CD8-positive, alpha-beta memory T cell (primary cell): ENCODE measurements around the gene NEK10. TPM values are rescaled to one million over a fixed set of nuclear protein-coding genes. Genes with fewer than 3 reads are reported as not detected.
"Not testable (repeated sequence)": the region's sequence is repeated elsewhere in the genome, so short reads cannot be mapped to it uniquely, and the experiment has no call there.

Source experiments
- CTCF ChIA-PET: fragments of 350-600 bp; sonication (Branson Sonifier 250); formaldehyde crosslinking; loops from one replicate; lab custom pipeline; 2021; ENCODE audit warnings: antibody characterized with exemption; lab: Charles Lee
- POLR2A ChIA-PET: fragments of 350-600 bp; sonication (Branson Sonifier 250); formaldehyde crosslinking; loops from one replicate; lab custom pipeline; 2021; ENCODE audit warnings: antibody characterized with exemption; lab: Charles Lee
- DNase-seq, 5 donors: peaks; one replicate each; pipeline versions ENCODE4 v3.0.0 to v3.0.0-alpha.2; 2020 to 2022; ENCODE audit warnings: mixed read lengths in 1 of 5
- H3K27ac ChIP-seq: one replicate; pipeline ENCODE4 v1.7.0; 2013; ENCODE audit warnings: low read depth, mild to moderate bottlenecking, low read length, moderate library complexity
- H3K27me3 ChIP-seq: 2 replicates; pipeline ENCODE4 v1.7.0; 2013; ENCODE audit warnings: low read length, mild to moderate bottlenecking; ENCODE audit not compliant: insufficient read depth, poor library complexity, severe bottlenecking
- H3K36me3 ChIP-seq: 2 replicates; pipeline ENCODE4 v1.7.0; 2013; ENCODE audit warnings: mild to moderate bottlenecking, low read length, moderate library complexity; ENCODE audit not compliant: insufficient read depth
- H3K4me1 ChIP-seq: 2 replicates; pipeline ENCODE4 v1.7.0; 2013; ENCODE audit warnings: mild to moderate bottlenecking, low read length, moderate library complexity; ENCODE audit not compliant: insufficient read depth
- H3K4me3 ChIP-seq: 2 replicates; pipeline ENCODE4 v1.7.0; 2013; ENCODE audit warnings: mild to moderate bottlenecking, low read length
- H3K9me3 ChIP-seq: 2 replicates; pipeline ENCODE4 v1.7.0; 2013; ENCODE audit warnings: mild to moderate bottlenecking, low read length
- H3K27ac Mint-ChIP-seq, 8 donors: one replicate each; pipeline ENCODE4 v1.8.0; 2020 to 2021; ENCODE audit warnings: mixed read lengths in 8 of 8, mild to moderate bottlenecking in 6 of 8, inconsistent platforms in 3 of 8, moderate library complexity in 3 of 8
- H3K27me3 Mint-ChIP-seq, 2 donors: one replicate each; pipeline ENCODE4 v1.8.0; 2020 to 2021; ENCODE audit warnings: mixed read lengths in 2 of 2, mild to moderate bottlenecking in 1 of 2, moderate library complexity in 1 of 2
- H3K36me3 Mint-ChIP-seq, 3 donors: one replicate each; pipeline ENCODE4 v1.8.0; 2020 to 2021; ENCODE audit warnings: mixed read lengths in 3 of 3, inconsistent platforms in 1 of 3, mild to moderate bottlenecking in 1 of 3
- H3K4me1 Mint-ChIP-seq, 3 donors: one replicate each; pipeline ENCODE4 v1.8.0; 2020 to 2021; ENCODE audit warnings: mixed read lengths in 3 of 3, inconsistent platforms in 1 of 3, mild to moderate bottlenecking in 1 of 3
- H3K4me3 Mint-ChIP-seq, 7 donors: one replicate each; pipeline ENCODE4 v1.8.0; 2020 to 2021; ENCODE audit warnings: mixed read lengths in 7 of 7, mild to moderate bottlenecking in 6 of 7, moderate library complexity in 4 of 7, inconsistent platforms in 2 of 7
- H3K9me3 Mint-ChIP-seq, 5 donors: one replicate each; pipeline ENCODE4 v1.8.0; 2020 to 2022; ENCODE audit warnings: mixed read lengths in 5 of 5, mild to moderate bottlenecking in 3 of 5, moderate library complexity in 2 of 5, inconsistent platforms in 1 of 5
- polyA plus RNA-seq: library from polyadenylated mRNA; unstranded; fragments of 300-500 nt; fragmentation: Illumina TruSeq; gene quantifications from one replicate; pipeline ENCODE4 v1.2.3, GENCODE V29; 2021
- total RNA-seq, 2 experiments: library from RNA; stranded (reverse); gene quantifications; one replicate each; pipeline ENCODE4 v1.2.3, GENCODE V29; 2021

NEK10 gene
- total and polyA plus RNA-seq, 3 experiments from 2014 or later: 0.07 to 0.42 (median 0.24) TPM

DNA sequence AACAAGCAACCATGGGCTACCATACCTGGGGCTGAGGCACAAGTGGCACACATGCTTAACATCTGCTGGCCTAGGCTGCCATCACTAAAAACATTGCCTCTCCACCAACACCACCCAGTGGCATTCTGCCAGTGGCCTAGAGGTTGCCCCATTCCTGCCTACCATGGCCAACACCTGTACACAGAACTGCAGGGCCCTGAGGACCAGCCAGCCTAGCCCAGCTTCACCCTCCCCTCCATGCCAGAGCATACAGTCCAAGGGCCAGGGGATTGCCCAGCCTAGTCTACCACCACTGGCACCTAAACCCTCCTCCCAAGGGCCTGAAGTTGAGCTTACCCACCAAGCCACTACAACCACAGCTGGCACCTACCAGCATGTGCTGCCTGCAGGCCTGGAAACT, 35.3 kb downstream of the NEK10 start:
- Histone ChIP-seq H3K27ac (no peak overlapping the region), H3K36me3 (no peaks in the 10 kb centered on the region), H3K9me3 (no peaks in the 10 kb centered on the region), H3K4me1 (no peaks in the 10 kb centered on the region), H3K4me3 (no peak overlapping the region), H3K27me3 (no peaks in the 10 kb centered on the region)
- Mint-ChIP-seq H3K27me3 (peaks cover 0 to 7% of the 10 kb centered on the region in 2 donors), H3K4me1 (no peaks in the 10 kb centered on the region), H3K27ac (no peak overlapping the region), H3K4me3 (no peak overlapping the region), H3K9me3 (peaks cover 0 to 7% (median 2%) of the 10 kb centered on the region in 5 donors), H3K36me3 (peaks cover 0 to 14% (median 3%) of the 10 kb centered on the region in 3 donors)
- DNase-seq: no peak
- ChIA-PET CTCF (no interaction called here), POLR2A (no interaction called here)

DNA sequence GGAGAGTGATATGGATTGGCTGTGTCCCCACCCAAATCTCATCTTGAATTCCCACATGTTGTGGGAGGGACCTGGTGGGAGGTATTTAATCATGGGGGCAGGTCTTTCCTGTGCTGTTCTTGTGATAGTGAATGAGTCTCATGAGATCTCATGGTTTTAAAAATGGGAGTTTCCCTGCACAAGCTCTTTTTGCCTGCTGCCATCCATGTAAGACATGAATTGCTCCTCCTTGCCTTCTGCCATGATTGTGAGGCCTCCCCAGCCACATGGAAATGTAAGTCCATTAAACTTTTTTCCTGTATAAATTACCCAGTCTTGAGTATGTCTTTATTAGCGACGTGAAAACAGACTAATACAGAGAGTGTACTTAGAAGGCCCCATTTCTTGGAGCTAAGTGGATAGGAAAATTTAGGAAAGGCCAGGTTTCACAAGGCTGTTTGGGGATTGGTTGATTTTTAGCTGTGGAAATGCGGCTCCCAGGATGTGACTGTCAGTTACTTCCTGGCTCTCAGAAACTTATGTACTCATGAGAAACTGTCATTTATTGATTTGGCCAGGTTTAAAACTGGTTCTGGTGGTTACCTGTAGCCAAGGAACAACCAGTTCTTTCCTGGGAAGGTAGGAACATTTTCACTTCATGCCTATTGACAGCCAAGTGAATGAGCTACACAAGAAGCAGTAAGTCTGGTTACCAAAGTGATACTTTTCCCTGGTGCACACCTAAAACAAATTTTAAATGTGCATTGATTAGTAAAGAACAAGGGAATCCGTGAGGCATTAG, 40.0 kb downstream of the NEK10 start:
- H3K9me3 ChIP-seq, DNase-seq, H3K36me3 ChIP-seq, H3K4me1 Mint-ChIP-seq, H3K4me3 ChIP-seq, H3K27me3 ChIP-seq, H3K27ac Mint-ChIP-seq, H3K9me3 Mint-ChIP-seq, H3K27me3 Mint-ChIP-seq, POLR2A ChIA-PET, CTCF ChIA-PET, H3K4me3 Mint-ChIP-seq, H3K4me1 ChIP-seq, H3K27ac ChIP-seq: not testable (repeated sequence)
- peaks cover 0 to 15% (median 6%) of the 10 kb centered on the region in 3 donors for H3K36me3 Mint-ChIP-seq

DNA sequence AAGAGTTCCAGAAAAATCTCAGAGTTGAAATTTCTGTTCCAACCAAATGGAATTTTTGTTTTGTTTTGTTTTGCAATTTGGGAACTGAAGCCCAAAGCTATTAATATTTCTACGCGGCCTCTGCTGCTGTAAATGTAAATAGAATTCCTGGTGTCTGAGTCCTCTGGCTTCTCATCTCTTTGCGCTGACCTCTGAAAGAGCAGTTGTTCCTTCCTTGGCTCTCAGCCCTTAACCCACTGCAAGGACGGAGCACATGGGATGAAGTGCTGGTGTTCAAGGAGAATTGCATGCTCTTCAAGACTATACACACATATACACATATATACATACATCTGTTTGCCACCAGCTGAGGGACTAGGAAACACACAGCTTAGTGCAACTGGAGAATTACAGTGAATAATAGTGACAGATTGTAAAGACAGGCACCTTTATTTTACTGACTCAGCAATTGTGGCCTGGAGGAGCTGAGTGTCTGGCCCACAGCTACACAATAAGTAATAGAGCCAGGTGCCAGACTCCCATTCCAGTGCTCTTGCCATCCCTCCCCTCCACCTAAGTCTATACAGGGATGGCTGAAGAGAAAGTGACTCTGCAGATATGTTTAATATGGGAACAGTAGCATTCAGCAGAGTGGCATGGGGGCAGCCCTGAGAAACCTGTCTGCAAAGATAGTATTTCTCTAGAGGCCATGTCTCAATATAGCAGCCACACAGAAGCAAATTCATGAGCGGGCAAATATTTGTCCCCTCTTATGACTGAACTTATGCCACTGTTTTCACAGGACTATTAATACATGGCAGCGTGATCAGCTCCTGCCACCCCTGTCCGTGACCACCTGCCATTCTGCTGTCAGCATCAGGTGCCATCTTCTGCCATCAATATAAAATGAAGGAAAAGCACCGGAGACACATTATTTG, 42.3 kb downstream of the NEK10 start:
- H3K9me3 ChIP-seq: no peaks in the 10 kb centered on the region
- H3K27ac Mint-ChIP-seq: no peak overlapping the region
- DNase-seq: no peak
- H3K4me3 ChIP-seq: no peak overlapping the region
- no peaks in the 10 kb centered on the region for H3K36me3 ChIP-seq
- H3K4me3 Mint-ChIP-seq: no peak overlapping the region
- peaks cover 0 to 15% (median 6%) of the 10 kb centered on the region in 3 donors for H3K36me3 Mint-ChIP-seq
- ChIA-PET CTCF (no interaction called here), POLR2A (no interaction called here)
- no peaks in the 10 kb centered on the region for H3K27me3 Mint-ChIP-seq
- no peak overlapping the region for H3K27ac ChIP-seq
- no peaks in the 10 kb centered on the region for H3K4me1 ChIP-seq
- no peaks in the 10 kb centered on the region for H3K4me1 Mint-ChIP-seq
- H3K27me3 ChIP-seq: no peaks in the 10 kb centered on the region
- H3K9me3 Mint-ChIP-seq: peaks cover 0 to 6% (median 2%) of the 10 kb centered on the region in 5 donors

DNA sequence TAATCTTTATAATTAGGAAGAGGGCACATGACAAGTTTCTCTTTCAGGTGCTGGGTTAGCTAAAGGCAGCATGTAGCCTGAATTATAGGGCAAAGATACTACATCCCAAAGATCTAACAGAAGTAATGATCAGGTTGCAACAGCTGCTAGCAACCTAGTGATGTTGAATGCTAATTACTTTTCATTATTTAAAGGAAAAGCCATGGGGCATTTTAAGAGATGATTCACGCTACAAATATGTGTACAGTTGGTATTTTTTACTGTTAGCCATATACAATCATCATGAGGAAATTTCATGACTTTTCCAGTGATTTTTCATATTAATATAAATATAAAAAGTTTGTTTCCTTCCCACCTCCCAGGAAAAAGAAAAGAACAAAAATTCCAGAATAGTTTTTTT, 43.0 kb downstream of the NEK10 start:
- Histone ChIP-seq H3K9me3 (no peaks in the 10 kb centered on the region), H3K27me3 (no peaks in the 10 kb centered on the region), H3K4me1 (no peaks in the 10 kb centered on the region), H3K27ac (no peak overlapping the region), H3K36me3 (no peaks in the 10 kb centered on the region), H3K4me3 (no peak overlapping the region)
- POLR2A ChIA-PET: no interaction called here
- Mint-ChIP-seq H3K4me3 (no peak overlapping the region), H3K36me3 (peaks cover 0 to 15% (median 6%) of the 10 kb centered on the region in 3 donors), H3K27ac (no peak overlapping the region), H3K9me3 (peaks cover 0 to 6% (median 2%) of the 10 kb centered on the region in 5 donors), H3K4me1 (no peaks in the 10 kb centered on the region), H3K27me3 (no peaks in the 10 kb centered on the region)
- CTCF ChIA-PET: interaction anchor here (1.5 kb wide), 1 partner anchor 355 kb away, joined by 5 read pairs; no protein-coding TSS in a partner anchor
- DNase-seq: no peak

DNA sequence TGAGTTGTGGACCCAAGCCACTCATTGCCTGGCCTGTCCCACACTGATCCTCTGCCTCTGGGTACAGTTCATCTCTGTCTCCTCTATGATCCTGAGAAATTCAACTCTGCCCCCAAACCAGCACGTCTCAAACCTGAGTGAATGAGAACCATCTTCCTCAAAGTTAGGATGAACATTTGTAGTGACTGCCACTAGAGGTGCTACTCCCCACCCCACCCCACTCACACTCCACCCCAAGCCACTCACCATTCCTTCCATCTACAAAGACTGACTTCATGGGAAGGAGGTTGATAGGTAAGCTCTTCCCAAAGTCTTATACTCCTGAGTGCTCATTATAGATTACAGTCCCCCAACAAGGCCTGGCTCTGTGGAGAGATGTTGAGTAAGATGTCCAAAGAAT, 43.8 kb downstream of the NEK10 start:
- Histone ChIP-seq H3K9me3 (no peaks in the 10 kb centered on the region), H3K4me1 (no peaks in the 10 kb centered on the region), H3K27ac (no peak overlapping the region), H3K36me3 (no peaks in the 10 kb centered on the region), H3K27me3 (no peaks in the 10 kb centered on the region), H3K4me3 (no peak overlapping the region)
- Mint-ChIP-seq H3K4me1 (no peaks in the 10 kb centered on the region), H3K36me3 (peaks cover 0 to 14% (median 6%) of the 10 kb centered on the region in 3 donors), H3K9me3 (peaks cover 0 to 6% (median 2%) of the 10 kb centered on the region in 5 donors), H3K27me3 (no peaks in the 10 kb centered on the region), H3K27ac (peak overlapping the region in 1 of 8 donors; percentile 34), H3K4me3 (no peak overlapping the region)
- CTCF ChIA-PET: interaction anchor here (1.5 kb wide), 1 partner anchor 356 kb away, joined by 5 read pairs; no protein-coding TSS in a partner anchor
- POLR2A ChIA-PET: no interaction called here
- no peak for DNase-seq

DNA sequence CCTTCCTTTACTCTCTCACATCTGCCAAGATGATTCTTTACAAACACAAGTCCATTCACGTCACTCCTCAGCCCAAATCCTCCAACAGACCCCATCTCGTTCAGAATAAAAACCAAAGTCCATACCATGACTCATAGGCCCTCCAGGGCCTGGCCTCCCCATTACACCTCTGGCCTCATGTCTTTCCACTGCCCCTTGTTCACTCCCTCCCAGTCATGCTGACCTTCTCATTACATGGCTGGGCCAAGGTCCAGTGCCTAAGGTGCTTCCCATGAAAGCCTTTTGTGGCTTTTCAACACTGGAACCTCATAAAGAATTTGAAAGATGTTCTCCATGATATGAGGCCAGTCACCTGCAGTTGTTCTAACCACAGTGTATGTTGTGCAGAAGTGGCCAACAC, 44.5 kb downstream of the NEK10 start:
- Histone ChIP-seq H3K36me3 (no peaks in the 10 kb centered on the region), H3K27me3 (no peaks in the 10 kb centered on the region), H3K9me3 (no peaks in the 10 kb centered on the region), H3K4me3 (no peak overlapping the region), H3K4me1 (no peaks in the 10 kb centered on the region), H3K27ac (no peak overlapping the region)
- Mint-ChIP-seq H3K4me3 (no peak overlapping the region), H3K9me3 (peaks cover 0 to 6% (median 2%) of the 10 kb centered on the region in 5 donors), H3K27ac (no peak overlapping the region), H3K4me1 (no peaks in the 10 kb centered on the region), H3K27me3 (no peaks in the 10 kb centered on the region), H3K36me3 (peaks cover 0 to 11% (median 6%) of the 10 kb centered on the region in 3 donors)
- ChIA-PET CTCF (interaction anchor here (1.5 kb wide), 1 partner anchor 357 kb away, joined by 5 read pairs; no protein-coding TSS in a partner anchor), POLR2A (no interaction called here)
- no peak for DNase-seq

DNA sequence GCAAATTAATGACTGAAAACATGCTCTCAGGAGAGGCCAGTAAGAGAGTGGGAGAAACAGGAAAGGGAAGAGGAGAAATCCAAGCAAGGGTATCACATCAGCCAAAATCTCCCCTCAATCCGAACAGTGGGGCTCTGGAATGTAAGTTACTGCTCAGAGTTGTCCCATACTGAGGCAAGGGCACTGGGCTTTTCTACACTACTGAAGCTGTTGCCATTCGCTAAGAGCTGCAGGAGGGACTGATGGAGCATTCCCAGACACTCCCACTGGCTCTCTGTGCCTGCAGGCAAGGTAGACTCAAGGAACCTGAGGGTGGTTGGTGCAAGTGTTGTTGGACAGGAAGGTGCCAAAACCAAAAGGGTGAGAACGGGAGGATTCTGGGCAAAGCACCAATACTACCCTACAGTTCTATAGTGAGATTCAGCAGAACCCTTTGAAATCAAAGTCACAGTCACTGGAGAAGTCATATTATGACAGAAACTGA, 46.1 kb downstream of the NEK10 start:
- Mint-ChIP-seq H3K27ac (no peak overlapping the region), H3K4me3 (no peak overlapping the region), H3K4me1 (no peaks in the 10 kb centered on the region), H3K36me3 (peaks cover 0 to 2% (median under 1%) of the 10 kb centered on the region in 3 donors), H3K9me3 (peaks cover 0 to under 1% (median 0%) of the 10 kb centered on the region in 5 donors), H3K27me3 (no peaks in the 10 kb centered on the region)
- Histone ChIP-seq H3K9me3 (no peaks in the 10 kb centered on the region), H3K36me3 (no peaks in the 10 kb centered on the region), H3K4me3 (no peak overlapping the region), H3K27me3 (no peaks in the 10 kb centered on the region), H3K4me1 (no peaks in the 10 kb centered on the region), H3K27ac (no peak overlapping the region)
- POLR2A ChIA-PET: no interaction called here
- no peak for DNase-seq
- CTCF ChIA-PET: no interaction called here

DNA sequence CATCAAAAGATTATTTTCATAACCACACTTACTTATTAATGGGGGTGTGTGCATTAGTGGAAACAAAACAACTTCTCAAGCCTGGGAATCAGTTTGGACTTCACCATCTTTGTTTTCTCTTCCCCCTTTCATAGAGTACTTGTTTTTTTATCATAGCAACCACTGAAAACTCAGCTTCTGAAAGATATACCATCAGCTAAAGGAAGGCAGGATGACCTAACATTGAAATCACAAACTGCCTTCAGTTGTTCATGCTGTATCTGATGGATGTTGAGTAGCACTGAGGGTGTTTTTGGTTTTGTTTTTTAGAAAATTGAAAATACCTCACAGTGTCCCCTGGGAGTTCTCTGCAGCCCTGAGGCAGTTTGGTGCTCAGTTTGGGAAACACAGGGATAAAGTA, 46.5 kb downstream of the NEK10 start:
- no peaks in the 10 kb centered on the region for H3K4me1 Mint-ChIP-seq
- POLR2A ChIA-PET: no interaction called here
- H3K4me3 ChIP-seq: no peak overlapping the region
- H3K4me3 Mint-ChIP-seq: no peak overlapping the region
- no peaks in the 10 kb centered on the region for H3K9me3 ChIP-seq
- H3K36me3 ChIP-seq: no peaks in the 10 kb centered on the region
- no peak overlapping the region for H3K27ac Mint-ChIP-seq
- H3K27me3 ChIP-seq: no peaks in the 10 kb centered on the region
- peaks cover 0 to 2% (median 0%) of the 10 kb centered on the region in 3 donors for H3K36me3 Mint-ChIP-seq
- no peaks in the 10 kb centered on the region for H3K4me1 ChIP-seq
- H3K27me3 Mint-ChIP-seq: no peaks in the 10 kb centered on the region
- CTCF ChIA-PET: no interaction called here
- H3K9me3 Mint-ChIP-seq: no peaks in the 10 kb centered on the region
- no peak for DNase-seq
- H3K27ac ChIP-seq: no peak overlapping the region
